Lung (tissue), 12 donors: ENCODE data around the gene ZNF584. TPM values are rescaled to one million over a fixed set of nuclear protein-coding genes. Genes with fewer than 3 reads are reported as not detected.

Experiments used
- ATAC-seq: fragments of 200-7000 bp; cut with Tn5 transposase; one replicate; pipeline ENCODE4 v1.9.1; 2020; ENCODE audit warnings: moderate number of reproducible peaks; ENCODE audit not compliant: insufficient read depth, low FRiP score
- DNase-seq, 3 donors: peaks; one replicate each; pipeline ENCODE4 v3.0.0-alpha.2; 2013 to 2017
- H3K27ac ChIP-seq, 2 donors: one replicate each; pipeline ENCODE4 v1.5.1; 2013; ENCODE audit warnings: mild to moderate bottlenecking in 2 of 2, moderate library complexity in 2 of 2, control low read depth in 1 of 2, inconsistent platforms in 1 of 2, low read depth in 1 of 2, low read length in 1 of 2
- H3K27me3 ChIP-seq, 3 donors: one replicate each; pipeline ENCODE4 v1.5.1; 2013; ENCODE audit warnings: low read length in 2 of 3; ENCODE audit not compliant: control insufficient read depth in 3 of 3, insufficient read depth in 3 of 3
- H3K36me3 ChIP-seq, 4 donors: one replicate each; pipeline ENCODE4 v1.5.1; 2013; ENCODE audit warnings: low read length in 4 of 4, mild to moderate bottlenecking in 1 of 4, moderate library complexity in 1 of 4; ENCODE audit not compliant: control insufficient read depth in 4 of 4, insufficient read depth in 4 of 4
- H3K4me1 ChIP-seq, 5 donors: one replicate each; pipeline ENCODE4 v1.5.1; 2013; ENCODE audit warnings: low read length in 5 of 5, mild to moderate bottlenecking in 2 of 5, moderate library complexity in 1 of 5; ENCODE audit not compliant: control insufficient read depth in 5 of 5, insufficient read depth in 5 of 5
- H3K4me3 ChIP-seq: one replicate; pipeline ENCODE4 v1.5.1; 2013; ENCODE audit warnings: mild to moderate bottlenecking, control low read depth, moderate library complexity
- H3K9ac ChIP-seq, 2 donors: one replicate each; pipeline ENCODE4 v1.5.1; 2013; ENCODE audit warnings: low read length in 2 of 2, control low read depth in 1 of 2; ENCODE audit not compliant: insufficient read depth in 1 of 2
- H3K9me3 ChIP-seq, 4 donors: one replicate each; pipeline ENCODE4 v1.5.1; 2013; ENCODE audit warnings: low read length in 3 of 4, mild to moderate bottlenecking in 1 of 4, moderate library complexity in 1 of 4; ENCODE audit not compliant: control insufficient read depth in 4 of 4, insufficient read depth in 3 of 4
- CTCF ChIP-seq: IDR thresholded peaks from 2 replicates; pipeline ENCODE4 v1.5.1; 2012; ENCODE audit warnings: mild to moderate bottlenecking; ENCODE audit errors: control extremely low read depth, extremely low read depth
- WGBS, 2 donors: extraction: QIAGEN DNeasy Blood & Tissue Kit; methylation state at CpG; one replicate each; pipeline ENCODE4 v1.1.7; 2013; 5-methylcytosine and 5-hydroxymethylcytosine counted together
- polyA plus RNA-seq, 2 donors: library from polyadenylated mRNA; stranded (reverse); fragments of 200-250 nt; gene quantifications; one replicate each; pipeline ENCODE4 v1.2.1, GENCODE V29; 2013
- total RNA-seq, 2 donors: library from RNA; depleted of rRNA in 1 of 2; stranded (reverse); fragments of >200 nt in 1 of 2; gene quantifications; one replicate each; pipeline ENCODE4 v1.2.1, GENCODE V29; 2014 to 2021
- donor health status: control.
- donor health status: control.
- donor health status: Bipolar disorder and iron deficiency.
- donor health status: healthy.
- donor health status: DM: yes; HTN: yes; CAD: no.

Gene ZNF584
- total and polyA plus RNA-seq, 4 donors: 6.0 to 16.9 (median 13.8) TPM

GRCh38 chr19:58406818-58407657 lies 1.4 kb upstream of the ZNF584 start:
- 64 to 80% methylated on average over 10 of the region's 10 CpGs for WGBS, 2 donors
- H3K4me3 ChIP-seq: no peak overlapping the region
- H3K4me1 ChIP-seq: peaks cover 4 to 24% (median 13%) of the 10 kb centered on the region in 5 donors
- peak overlapping the region; percentile 43 to 96 for H3K27ac ChIP-seq
- TF ChIP-seq CTCF: no peak
- H3K9me3 ChIP-seq: no peaks in the 10 kb centered on the region
- DNase-seq (no peak), ATAC-seq (no peak)
- no peaks in the 10 kb centered on the region for H3K27me3 ChIP-seq
- peak overlapping the region in 1 of 2 donors; percentile 91 for H3K9ac ChIP-seq
- peaks cover 0 to 3% (median 0%) of the 10 kb centered on the region in 4 donors for H3K36me3 ChIP-seq

- 13 to 21% methylated on average over 22 of the region's 22 CpGs for WGBS, 2 donors
- H3K36me3 ChIP-seq: peaks cover 0 to 3% (median 0%) of the 10 kb centered on the region in 4 donors
- no peaks in the 10 kb centered on the region for H3K27me3 ChIP-seq
- no peak for ATAC-seq
- H3K9ac ChIP-seq: peak overlapping the region; percentile 85 to 91
- peaks cover 4 to 22% (median 13%) of the 10 kb centered on the region in 5 donors for H3K4me1 ChIP-seq
- DNase-seq: peak in 1 of 3 donors; percentile 23
- peak overlapping the region; percentile 87 for H3K4me3 ChIP-seq
- TF ChIP-seq CTCF: no peak
- peak overlapping the region; percentile 92 to 96 for H3K27ac ChIP-seq
- no peaks in the 10 kb centered on the region for H3K9me3 ChIP-seq
Observed at GRCh38 chr19:58407658-58408151, 744 bp upstream of the ZNF584 start.

- H3K9me3 ChIP-seq: no peaks in the 10 kb centered on the region
- H3K27ac ChIP-seq: peak overlapping the region; percentile 92 to 96
- peak; percentile 11 for ATAC-seq
- H3K27me3 ChIP-seq: no peaks in the 10 kb centered on the region
- H3K4me3 ChIP-seq: peak overlapping the region; percentile 87
- DNase-seq: peak; percentile 39 to 53 (median 44)
- H3K4me1 ChIP-seq: peaks cover 4 to 20% (median 13%) of the 10 kb centered on the region in 5 donors
- 3 to 4% methylated on average over 34 of the region's 34 CpGs for WGBS, 2 donors
- no peak for TF ChIP-seq CTCF
- peaks cover 0 to 3% (median 0%) of the 10 kb centered on the region in 4 donors for H3K36me3 ChIP-seq
- H3K9ac ChIP-seq: peak overlapping the region; percentile 15 to 25
Observed at GRCh38 chr19:58409010-58409790, 751 bp downstream of the ZNF584 start.
